ENCODE measurements around the gene ZBTB33. TPM values are rescaled to one million over a fixed set of nuclear protein-coding genes. Genes with fewer than 3 reads are reported as not detected.

Gene ZBTB33
- total and polyA plus RNA-seq, 4 donors, result 3.1 to 21.0 (median 8.0) TPM

DNA sequence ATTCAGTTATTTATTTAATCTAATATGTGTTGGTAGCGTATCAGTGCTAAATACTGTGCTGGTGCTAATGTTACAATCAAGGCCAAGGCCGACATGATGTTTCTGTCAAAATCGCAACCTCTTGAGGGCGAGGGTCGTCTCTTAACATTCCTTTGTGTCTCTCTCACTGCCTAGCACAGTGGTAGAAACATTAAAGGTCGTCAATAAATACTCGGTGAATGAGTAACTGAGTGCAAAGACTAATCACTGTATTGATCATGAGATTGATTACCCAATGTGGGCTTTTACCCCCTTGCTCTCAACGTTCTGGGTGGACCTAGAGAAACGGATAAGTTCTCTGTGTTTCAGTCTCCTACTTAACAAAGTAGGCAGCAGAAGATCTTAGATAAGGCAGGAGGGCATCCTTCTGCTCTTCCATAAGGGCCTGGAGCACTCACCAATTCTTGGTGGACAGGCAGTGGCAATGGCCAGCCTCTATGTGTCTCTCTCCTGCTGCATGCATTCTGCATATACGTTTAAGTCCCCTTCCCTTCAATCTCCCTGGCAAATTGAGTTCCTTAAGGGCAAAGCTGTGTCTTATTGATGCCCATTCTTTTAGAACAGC, 30.5 kb downstream of the ZBTB33 start:
- H3K36me3 ChIP-seq (ENCODE audit: control insufficient read depth in 4 of 4, insufficient read depth in 4 of 4, low read length in 4 of 4), result no peaks in the 10 kb centered on the region
- DNase-seq (no peak), ATAC-seq (ENCODE audit: insufficient read depth, low FRiP score) (no peak)
- no peak overlapping the region for H3K4me3 ChIP-seq
- H3K27me3 ChIP-seq (ENCODE audit: control insufficient read depth in 3 of 3, insufficient read depth in 3 of 3, low read length in 2 of 3), result peaks cover 0 to 10% (median 3%) of the 10 kb centered on the region in 3 donors
- 72 to 91% methylated on average over 10 of the region's 10 CpGs for WGBS, 2 donors
- H3K9me3 ChIP-seq (ENCODE audit: control insufficient read depth in 4 of 4, insufficient read depth in 3 of 4, low read length in 3 of 4), result peaks cover 0 to 8% (median 0%) of the 10 kb centered on the region in 4 donors
- TF ChIP-seq, protein P1, sequence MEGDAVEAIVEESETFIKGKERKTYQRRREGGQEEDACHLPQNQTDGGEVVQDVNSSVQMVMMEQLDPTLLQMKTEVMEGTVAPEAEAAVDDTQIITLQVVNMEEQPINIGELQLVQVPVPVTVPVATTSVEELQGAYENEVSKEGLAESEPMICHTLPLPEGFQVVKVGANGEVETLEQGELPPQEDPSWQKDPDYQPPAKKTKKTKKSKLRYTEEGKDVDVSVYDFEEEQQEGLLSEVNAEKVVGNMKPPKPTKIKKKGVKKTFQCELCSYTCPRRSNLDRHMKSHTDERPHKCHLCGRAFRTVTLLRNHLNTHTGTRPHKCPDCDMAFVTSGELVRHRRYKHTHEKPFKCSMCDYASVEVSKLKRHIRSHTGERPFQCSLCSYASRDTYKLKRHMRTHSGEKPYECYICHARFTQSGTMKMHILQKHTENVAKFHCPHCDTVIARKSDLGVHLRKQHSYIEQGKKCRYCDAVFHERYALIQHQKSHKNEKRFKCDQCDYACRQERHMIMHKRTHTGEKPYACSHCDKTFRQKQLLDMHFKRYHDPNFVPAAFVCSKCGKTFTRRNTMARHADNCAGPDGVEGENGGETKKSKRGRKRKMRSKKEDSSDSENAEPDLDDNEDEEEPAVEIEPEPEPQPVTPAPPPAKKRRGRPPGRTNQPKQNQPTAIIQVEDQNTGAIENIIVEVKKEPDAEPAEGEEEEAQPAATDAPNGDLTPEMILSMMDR (IDR thresholded peaks at IDR 0.05; ENCODE audit: control extremely low read depth, extremely low read depth), result no peak
- H3K27ac ChIP-seq (ENCODE audit: low read depth in 1 of 2, low read length in 1 of 2), result no peak overlapping the region
- H3K4me1 ChIP-seq (ENCODE audit: control insufficient read depth in 5 of 5, insufficient read depth in 5 of 5, low read length in 5 of 5), result no peaks in the 10 kb centered on the region
- H3K9ac ChIP-seq (ENCODE audit: insufficient read depth in 1 of 2, low read length in 2 of 2), result no peak overlapping the region

DNA sequence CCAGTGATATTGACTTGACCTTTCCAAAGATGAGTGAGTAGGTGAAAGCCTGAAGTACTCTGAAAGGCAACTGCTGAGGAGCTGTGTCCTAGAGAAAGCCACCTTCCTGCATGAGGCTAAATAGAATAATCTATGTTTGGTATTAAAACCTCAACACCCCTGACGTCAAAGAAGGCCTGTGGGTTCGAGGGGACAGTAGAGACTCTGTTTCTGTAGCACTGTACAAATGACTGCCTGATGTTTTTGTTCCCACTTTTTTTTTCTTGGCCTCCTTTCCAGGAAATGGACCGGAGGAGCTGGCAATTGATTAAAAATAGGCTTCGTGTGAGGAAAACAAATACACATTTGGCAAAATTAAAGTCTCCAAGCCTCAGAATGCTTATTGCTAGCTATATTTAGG, 31.1 kb downstream of the ZBTB33 start:
- ATAC-seq (ENCODE audit: insufficient read depth, low FRiP score) (no peak), DNase-seq (no peak)
- Histone ChIP-seq H3K9me3 (ENCODE audit: control insufficient read depth in 4 of 4, insufficient read depth in 3 of 4, low read length in 3 of 4) (peaks cover 0 to 8% (median 0%) of the 10 kb centered on the region in 4 donors), H3K9ac (ENCODE audit: insufficient read depth in 1 of 2, low read length in 2 of 2) (no peak overlapping the region), H3K4me3 (no peak overlapping the region), H3K27ac (ENCODE audit: low read depth in 1 of 2, low read length in 1 of 2) (no peak overlapping the region), H3K4me1 (ENCODE audit: control insufficient read depth in 5 of 5, insufficient read depth in 5 of 5, low read length in 5 of 5) (no peaks in the 10 kb centered on the region), H3K27me3 (ENCODE audit: control insufficient read depth in 3 of 3, insufficient read depth in 3 of 3, low read length in 2 of 3) (peaks cover 0 to 10% (median 3%) of the 10 kb centered on the region in 3 donors), H3K36me3 (ENCODE audit: control insufficient read depth in 4 of 4, insufficient read depth in 4 of 4, low read length in 4 of 4) (no peaks in the 10 kb centered on the region)
- WGBS, 2 donors, result 49 to 74% methylated on average over 4 of the region's 4 CpGs
- TF ChIP-seq, protein P1 (IDR thresholded peaks at IDR 0.05; ENCODE audit: control extremely low read depth, extremely low read depth), result no peak

DNA sequence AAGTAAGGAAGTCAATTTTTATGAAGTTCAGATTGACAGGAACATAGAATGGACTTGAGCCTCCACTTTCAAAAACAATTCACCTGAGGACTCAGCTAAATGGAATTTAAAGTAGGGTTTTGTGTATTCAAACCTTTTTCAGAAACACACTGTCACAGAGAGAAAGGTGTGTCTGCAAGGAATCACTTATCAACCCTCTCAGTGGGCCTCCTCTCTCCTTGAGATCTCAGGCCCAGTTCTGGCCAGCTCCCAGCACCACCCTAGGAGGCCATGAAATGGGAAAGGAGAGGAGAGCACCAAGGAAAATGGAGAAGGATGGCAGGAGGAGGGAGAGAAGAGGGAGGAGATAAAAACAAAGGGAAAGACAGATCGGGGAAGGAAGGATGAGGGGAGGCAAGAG, 32.1 kb downstream of the ZBTB33 start:
- Histone ChIP-seq H3K9me3 (ENCODE audit: control insufficient read depth in 4 of 4, insufficient read depth in 3 of 4, low read length in 3 of 4) (peaks cover 0 to 8% (median 0%) of the 10 kb centered on the region in 4 donors), H3K27ac (ENCODE audit: low read depth in 1 of 2, low read length in 1 of 2) (no peak overlapping the region), H3K9ac (ENCODE audit: insufficient read depth in 1 of 2, low read length in 2 of 2) (no peak overlapping the region), H3K27me3 (ENCODE audit: control insufficient read depth in 3 of 3, insufficient read depth in 3 of 3, low read length in 2 of 3) (peaks cover 0 to 10% (median under 1%) of the 10 kb centered on the region in 3 donors), H3K4me1 (ENCODE audit: control insufficient read depth in 5 of 5, insufficient read depth in 5 of 5, low read length in 5 of 5) (no peaks in the 10 kb centered on the region), H3K36me3 (ENCODE audit: control insufficient read depth in 4 of 4, insufficient read depth in 4 of 4, low read length in 4 of 4) (no peaks in the 10 kb centered on the region), H3K4me3 (no peak overlapping the region)
- 55 to 92% methylated on average over 1 of the region's 1 CpG for WGBS, 2 donors
- DNase-seq (no peak), ATAC-seq (ENCODE audit: insufficient read depth, low FRiP score) (no peak)
- TF ChIP-seq, protein P1 (IDR thresholded peaks at IDR 0.05; ENCODE audit: control extremely low read depth, extremely low read depth), result no peak
